Measurements from ENCODE around the gene ITIH4.

GRCh38 chr3:52871761-52872160, 41.3 kb upstream of the ITIH4 start:
- TF ChIP-seq TARDBP (IDR thresholded peaks at IDR 0.05) (no peak), FOXA1 (IDR thresholded peaks at IDR 0.05) (no peak), SP1 (IDR thresholded peaks at IDR 0.05) (no peak), ZNF384 (IDR thresholded peaks at IDR 0.05) (no peak), L3MBTL2 (conservative IDR thresholded peaks at IDR 0.05) (no peak), ELF4 (IDR thresholded peaks at IDR 0.05) (no peak), ARNT (IDR thresholded peaks at IDR 0.05) (no peak), BHLHE40 (IDR thresholded peaks at IDR 0.05; ENCODE audit: borderline replicate concordance) (no peak)
